A549 (cell line): Measurements from ENCODE around the gene FSD1. TPM values are rescaled to one million over a fixed set of nuclear protein-coding genes. Genes with fewer than 3 reads are reported as not detected.

Source experiments
- ATAC-seq, 2 experiments: fragments of 200-7000 bp in 1 of 2; fragments of >200 bp in 1 of 2; cut with Nextera tagmentation in 1 of 2; cut with Tn5 transposase in 1 of 2; 3 replicates each; pipeline versions ENCODE4 v1.8.0 to v1.9.1; 2018 to 2020; ENCODE audit warnings: mild to moderate bottlenecking in 1 of 2, moderate library complexity in 1 of 2
- CTCF ChIA-PET: fragments of 300-600 bp; sonication (Branson Sonifier 250); formaldehyde crosslinking; extraction: SDS; loops from one replicate; lab custom pipeline; 2021; ENCODE audit warnings: antibody characterized with exemption, inconsistent platforms; lab: Yijun Ruan, JAX
- POLR2A ChIA-PET: fragments of 350-600 bp; formaldehyde crosslinking; extraction: SDS; loops from one replicate; lab custom pipeline; 2021; ENCODE audit warnings: antibody characterized with exemption, inconsistent platforms; lab: Yijun Ruan, JAX
- DNase-seq, 2 experiments: peaks; one replicate each; pipeline versions ENCODE4 v3.0.0 to v3.0.0-alpha.2; 2011 to 2016; ENCODE audit warnings: low read depth in 1 of 2, low spot score in 1 of 2
- FAIRE-seq: peaks from 2 replicates; lab custom pipeline; 2011; peaks lifted over from hg19 to GRCh38; lab: Jason Lieb, UNC
- H3K27ac ChIP-seq, 2 experiments: fragments of >200 bp; sonication (Bioruptor Twin); formaldehyde crosslinking; 3 replicates each; pipeline ENCODE4 v1.5.1; 2016 to 2017
- H3K4me1 ChIP-seq: fragments of >200 bp; sonication (Bioruptor Twin); formaldehyde crosslinking; 3 replicates; pipeline ENCODE4 v1.6.1; 2016
- H3K4me2 ChIP-seq: fragments of >200 bp; sonication (Bioruptor Twin); formaldehyde crosslinking; 3 replicates; pipeline ENCODE4 v1.6.1; 2016
- H3K4me3 ChIP-seq: fragments of >200 bp; sonication (Bioruptor Twin); formaldehyde crosslinking; 3 replicates; pipeline ENCODE4 v1.5.1; 2016
- H3K9me3 ChIP-seq: fragments of >200 bp; sonication (Bioruptor Twin); formaldehyde crosslinking; 3 replicates; pipeline ENCODE4 v1.6.1; 2016
- CHD4 ChIP-seq: fragments of 200-600 bp; sonication (generic); IDR thresholded peaks from 2 replicates; pipeline ENCODE4 v1.6.1; 2016; ENCODE audit warnings: antibody characterized with exemption, mild to moderate bottlenecking, borderline replicate concordance
- HDAC2 ChIP-seq: fragments of 200-600 bp; sonication (generic); IDR thresholded peaks from 2 replicates; pipeline ENCODE4 v1.6.1; 2016
- JUNB ChIP-seq: fragments of >200 bp; sonication (Bioruptor Twin); formaldehyde crosslinking; IDR thresholded peaks from 2 replicates; pipeline ENCODE4 v1.6.1; 2016
- PHF8 ChIP-seq: fragments of 200-600 bp; sonication (generic); IDR thresholded peaks from 2 replicates; pipeline ENCODE4 v1.6.1; 2016; ENCODE audit warnings: low read depth, mild to moderate bottlenecking, antibody characterized with exemption, moderate library complexity, borderline replicate concordance
- POLR2A ChIP-seq: IDR thresholded peaks from 2 replicates; pipeline ENCODE4 v1.6.1; 2012; ENCODE audit warnings: mild to moderate bottlenecking, low read length
- POLR2AphosphoS2 ChIP-seq: conservative IDR thresholded peaks from 2 replicates; pipeline ENCODE4 v1.6.1; 2012; ENCODE audit warnings: low read length, improper control_type of control experiment, inconsistent platforms
- RAD21 ChIP-seq, 2 experiments: fragments of >200 bp in 1 of 2; sonication (Bioruptor Twin) in 1 of 2; formaldehyde crosslinking in 1 of 2; IDR thresholded peaks in 1 of 2; conservative IDR thresholded peaks in 1 of 2; 2 replicates in 1 of 2; 3 replicates in 1 of 2; pipeline ENCODE4 v1.6.1; 2012 to 2018; ENCODE audit warnings: inconsistent platforms in 1 of 2
- RNF2 ChIP-seq: fragments of 200-600 bp; sonication (generic); IDR thresholded peaks from 2 replicates; pipeline ENCODE4 v1.6.1; 2016; ENCODE audit warnings: low read depth, mild to moderate bottlenecking, antibody characterized with exemption, moderate library complexity, borderline replicate concordance
- TFCP2L1 ChIP-seq: fragments of 250-450 bp; sonication (Bioruptor Pico); IDR thresholded peaks from 2 replicates; pipeline ENCODE4 v1.5.0; 2021; ENCODE audit warnings: mild to moderate bottlenecking
- TP53 ChIP-seq: fragments of 250-450 bp; sonication (Bioruptor Pico); IDR thresholded peaks from 2 replicates; pipeline ENCODE4 v1.5.0; 2021; ENCODE audit warnings: mild to moderate bottlenecking, moderate library complexity
- ZC3H11A ChIP-seq: fragments of 450-650 bp; IDR thresholded peaks from 2 replicates; pipeline ENCODE4 v1.6.1; 2014; ENCODE audit warnings: antibody characterized with exemption, mild to moderate bottlenecking
- ZFP36 ChIP-seq: fragments of 450-650 bp; IDR thresholded peaks from 2 replicates; pipeline ENCODE4 v1.6.1; 2014; ENCODE audit warnings: borderline replicate concordance; ENCODE audit not compliant: partially characterized antibody
- WGBS: methylation state at CpG from one replicate; pipeline ENCODE4 v1.1.6; 2017; ENCODE audit errors: missing lambda C conversion rate; 5-methylcytosine and 5-hydroxymethylcytosine counted together
- polyA plus RNA-seq, 4 experiments: library from polyadenylated mRNA; depleted of rRNA in 3 of 4; stranded (reverse); fragments of >200 nt; fragmentation: RNase III in 1 of 4; extraction: RNeasy Plus Mini Kit Qiagen cat#74134 plus additional on column Dnase treatment in 1 of 4; gene quantifications; 2 replicates in 3 of 4; 3 replicates in 1 of 4; pipeline ENCODE4 v1.2.3, GENCODE V29; 2011 to 2017
- TF ChIP-seq, protein P1 (sequence below): IDR thresholded peaks from 2 replicates; pipeline ENCODE4 v1.6.1; 2012
- TF ChIP-seq, protein P2 (sequence below): fragments of >200 bp; sonication (Bioruptor Twin); formaldehyde crosslinking; IDR thresholded peaks from 3 replicates; pipeline ENCODE4 v1.6.1; 2016
- TF ChIP-seq, protein P3 (sequence below): fragments of >200 bp; sonication (Bioruptor Twin); formaldehyde crosslinking; IDR thresholded peaks from 2 replicates; pipeline ENCODE4 v1.6.1; 2016
- TF ChIP-seq, protein P4 (sequence below): fragments of >200 bp; sonication (Bioruptor Twin); formaldehyde crosslinking; IDR thresholded peaks from 3 replicates; pipeline ENCODE4 v1.5.1; 2016

The FSD1 gene
- polyA plus RNA-seq, 2 of the 4 experiments (the other 2 are of a cell fraction), result 3.5 to 13.2 TPM

GRCh38 chr19:4367336-4367723 lies 62.9 kb downstream of the FSD1 start:
- H3K4me1 ChIP-seq, result peaks cover 14% of the 10 kb centered on the region
- WGBS, result 94% methylated on average over 3 of the region's 10 CpGs
- ChIA-PET CTCF (interaction anchor here (1.2 to 3.0 kb wide), 2 partner anchors 15 to 33 kb away, joined by 6 to 21 read pairs; partner anchors contain the start of gene SH3GL1), POLR2A (interaction anchor here (0.6 kb wide), 1 partner anchor 20 kb away, joined by 3 read pairs; no protein-coding TSS in a partner anchor)
- H3K27ac ChIP-seq, result no peak overlapping the region
- FAIRE-seq (no peak), ATAC-seq (no peak), DNase-seq (no peak)
- H3K4me2 ChIP-seq, result no peak overlapping the region
- no peaks in the 10 kb centered on the region for H3K9me3 ChIP-seq
- TF ChIP-seq TP53, result no peak
- TF ChIP-seq, protein P1, sequence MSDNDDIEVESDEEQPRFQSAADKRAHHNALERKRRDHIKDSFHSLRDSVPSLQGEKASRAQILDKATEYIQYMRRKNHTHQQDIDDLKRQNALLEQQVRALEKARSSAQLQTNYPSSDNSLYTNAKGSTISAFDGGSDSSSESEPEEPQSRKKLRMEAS, result no peak
- TF ChIP-seq, all 56 proteins: peak for 0
- H3K4me3 ChIP-seq, result no peak overlapping the region

GRCh38 chr19:4367781-4368127 lies 63.4 kb downstream of the FSD1 start:
- FAIRE-seq (no peak), DNase-seq (no peak), ATAC-seq (no peak)
- ChIA-PET POLR2A (interaction anchor here (0.6 kb wide), 1 partner anchor 20 kb away, joined by 3 read pairs; no protein-coding TSS in a partner anchor), CTCF (no interaction called here)
- H3K9me3 ChIP-seq, result no peaks in the 10 kb centered on the region
- WGBS, result 85% methylated on average over 9 of the region's 13 CpGs
- peaks cover 14% of the 10 kb centered on the region for H3K4me1 ChIP-seq
- H3K4me3 ChIP-seq, result no peak overlapping the region
- no peak for TF ChIP-seq ZC3H11A
- TF ChIP-seq CHD4, result no peak
- no peak for TF ChIP-seq TFCP2L1 (CRISPR knock-in tag)
- TF ChIP-seq POLR2AphosphoS2, result no peak
- TF ChIP-seq PHF8, result no peak
- TF ChIP-seq HDAC2, result no peak
- TF ChIP-seq, protein P2, sequence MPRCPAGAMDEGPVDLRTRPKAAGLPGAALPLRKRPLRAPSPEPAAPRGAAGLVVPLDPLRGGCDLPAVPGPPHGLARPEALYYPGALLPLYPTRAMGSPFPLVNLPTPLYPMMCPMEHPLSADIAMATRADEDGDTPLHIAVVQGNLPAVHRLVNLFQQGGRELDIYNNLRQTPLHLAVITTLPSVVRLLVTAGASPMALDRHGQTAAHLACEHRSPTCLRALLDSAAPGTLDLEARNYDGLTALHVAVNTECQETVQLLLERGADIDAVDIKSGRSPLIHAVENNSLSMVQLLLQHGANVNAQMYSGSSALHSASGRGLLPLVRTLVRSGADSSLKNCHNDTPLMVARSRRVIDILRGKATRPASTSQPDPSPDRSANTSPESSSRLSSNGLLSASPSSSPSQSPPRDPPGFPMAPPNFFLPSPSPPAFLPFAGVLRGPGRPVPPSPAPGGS, result no peak
- no peak for TF ChIP-seq ZFP36
- no peak for TF ChIP-seq RAD21 (conservative IDR thresholded peaks at IDR 0.05 in 1 of 2, IDR thresholded peaks at IDR 0.05 in 1 of 2)
- TF ChIP-seq JUNB, result no peak
- TF ChIP-seq RNF2, result no peak
- H3K27ac ChIP-seq, result peak overlapping the region in 1 of 2 experiments; percentile 61; a peak in 2 of 6 replicates
- no peak overlapping the region for H3K4me2 ChIP-seq

GRCh38 chr19:4368128-4368820 lies 63.9 kb downstream of the FSD1 start:
- H3K4me3 ChIP-seq, result no peak overlapping the region
- H3K27ac ChIP-seq, result peak overlapping the region in 1 of 2 experiments; percentile 61; a peak in 2 of 6 replicates
- H3K9me3 ChIP-seq, result no peaks in the 10 kb centered on the region
- ChIA-PET POLR2A (interaction anchor here (0.6 kb wide), 1 partner anchor 21 kb away, joined by 3 read pairs; no protein-coding TSS in a partner anchor), CTCF (no interaction called here)
- ATAC-seq (no peak), FAIRE-seq (no peak), DNase-seq (no peak)
- no peak overlapping the region for H3K4me2 ChIP-seq
- H3K4me1 ChIP-seq, result peaks cover 15% of the 10 kb centered on the region
- TF ChIP-seq POLR2A, result no peak
- TF ChIP-seq, protein P3, sequence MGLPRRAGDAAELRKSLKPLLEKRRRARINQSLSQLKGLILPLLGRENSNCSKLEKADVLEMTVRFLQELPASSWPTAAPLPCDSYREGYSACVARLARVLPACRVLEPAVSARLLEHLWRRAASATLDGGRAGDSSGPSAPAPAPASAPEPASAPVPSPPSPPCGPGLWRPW, result no peak
- TF ChIP-seq, protein P4, sequence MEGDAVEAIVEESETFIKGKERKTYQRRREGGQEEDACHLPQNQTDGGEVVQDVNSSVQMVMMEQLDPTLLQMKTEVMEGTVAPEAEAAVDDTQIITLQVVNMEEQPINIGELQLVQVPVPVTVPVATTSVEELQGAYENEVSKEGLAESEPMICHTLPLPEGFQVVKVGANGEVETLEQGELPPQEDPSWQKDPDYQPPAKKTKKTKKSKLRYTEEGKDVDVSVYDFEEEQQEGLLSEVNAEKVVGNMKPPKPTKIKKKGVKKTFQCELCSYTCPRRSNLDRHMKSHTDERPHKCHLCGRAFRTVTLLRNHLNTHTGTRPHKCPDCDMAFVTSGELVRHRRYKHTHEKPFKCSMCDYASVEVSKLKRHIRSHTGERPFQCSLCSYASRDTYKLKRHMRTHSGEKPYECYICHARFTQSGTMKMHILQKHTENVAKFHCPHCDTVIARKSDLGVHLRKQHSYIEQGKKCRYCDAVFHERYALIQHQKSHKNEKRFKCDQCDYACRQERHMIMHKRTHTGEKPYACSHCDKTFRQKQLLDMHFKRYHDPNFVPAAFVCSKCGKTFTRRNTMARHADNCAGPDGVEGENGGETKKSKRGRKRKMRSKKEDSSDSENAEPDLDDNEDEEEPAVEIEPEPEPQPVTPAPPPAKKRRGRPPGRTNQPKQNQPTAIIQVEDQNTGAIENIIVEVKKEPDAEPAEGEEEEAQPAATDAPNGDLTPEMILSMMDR, result no peak
- WGBS, result 82% methylated on average over 11 of the region's 19 CpGs
